HG02884 (cell line): ENCODE measurements around the gene DCAKD.

Experiments used
- ATAC-seq: cut with Tn5 transposase; IDR thresholded peaks from one replicate; pipeline ENCODE4 v1.9.1; 2021; ENCODE audit warnings: mild to moderate bottlenecking, moderate library complexity; ENCODE audit not compliant: unreplicated experiment

Gene DCAKD

GRCh38 chr17:45032174-45032541 lies 19.3 kb downstream of the DCAKD start:
- no peak for ATAC-seq

DNA sequence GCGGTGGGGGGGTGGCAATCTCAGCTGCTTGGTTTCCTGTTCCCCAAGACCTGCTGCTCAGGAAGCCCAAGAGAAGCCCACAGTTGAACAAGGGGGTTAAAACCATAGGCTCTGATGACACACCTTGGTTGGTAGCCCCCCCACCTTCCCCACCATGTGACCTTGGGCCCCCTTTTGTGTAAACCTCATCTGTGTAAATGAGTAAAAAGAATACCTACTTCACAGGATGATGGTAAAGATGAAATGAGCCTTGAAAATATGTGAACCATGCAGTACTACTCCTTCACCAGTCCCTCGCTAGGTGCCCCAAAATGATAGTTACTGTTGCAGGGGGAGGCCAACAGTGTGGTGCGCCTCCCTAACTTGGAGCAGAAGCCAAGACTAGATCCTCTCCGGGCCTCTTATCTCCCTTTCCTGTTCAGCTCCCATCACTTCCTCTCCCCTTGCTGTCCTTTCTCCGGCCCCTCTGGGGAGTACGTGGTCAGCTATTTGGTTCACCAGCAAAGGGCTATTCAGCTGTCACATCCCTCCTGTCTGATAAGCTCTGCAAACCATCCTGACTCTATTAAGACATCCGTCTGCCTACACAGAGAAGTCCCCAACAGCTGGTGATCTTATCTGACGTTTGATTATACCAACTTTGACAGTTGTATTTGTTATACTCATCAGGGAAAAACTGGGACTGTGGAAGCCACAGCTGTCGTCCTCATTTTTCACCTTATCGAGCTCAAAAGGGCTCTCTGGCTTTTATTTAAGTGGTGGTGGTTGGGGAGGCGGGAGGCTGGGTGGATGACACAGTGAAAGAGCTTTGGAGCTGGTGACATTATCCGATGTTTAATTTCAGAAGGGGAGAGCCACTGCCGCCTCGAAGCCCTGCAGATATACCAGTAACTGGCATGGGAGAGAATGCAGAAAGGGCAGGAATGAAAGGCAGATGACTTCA lies 19.9 kb downstream of the DCAKD start:
- ATAC-seq = no peak

GRCh38 chr17:45030733-45031132 lies 20.7 kb downstream of the DCAKD start:
- ATAC-seq = no peak

DNA sequence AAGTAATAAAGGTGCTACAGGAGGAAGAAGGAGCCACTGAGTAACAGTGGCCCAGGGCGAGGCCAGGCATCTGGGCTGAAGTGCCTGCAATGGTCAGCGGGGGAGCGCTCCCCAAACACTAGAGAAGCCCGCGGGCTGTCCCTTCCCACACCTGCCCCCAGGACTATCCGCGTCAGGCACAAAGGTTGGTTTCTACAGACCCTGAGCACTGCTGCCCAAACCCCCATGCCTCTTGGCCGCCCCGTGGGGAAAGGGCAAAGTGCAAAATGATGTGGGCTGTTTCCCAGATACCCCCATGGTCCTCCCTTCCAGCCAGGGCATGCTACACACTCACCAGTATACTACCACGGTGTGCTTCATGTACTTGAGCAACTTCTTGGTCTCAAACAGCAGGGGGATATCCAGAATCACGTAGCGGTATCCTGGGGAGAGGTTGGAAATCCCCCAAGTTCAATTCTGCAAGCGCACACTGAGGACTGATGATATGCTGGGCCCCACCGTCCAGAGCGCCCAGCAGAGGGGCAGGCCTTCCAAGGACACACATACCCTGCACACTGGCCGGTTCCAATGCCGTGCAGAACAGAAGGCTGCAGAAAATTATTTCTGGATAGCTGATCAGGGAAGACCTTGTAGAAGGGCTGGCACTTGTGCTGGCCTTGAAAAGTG lies 21.5 kb downstream of the DCAKD start:
- no peak for ATAC-seq

DNA sequence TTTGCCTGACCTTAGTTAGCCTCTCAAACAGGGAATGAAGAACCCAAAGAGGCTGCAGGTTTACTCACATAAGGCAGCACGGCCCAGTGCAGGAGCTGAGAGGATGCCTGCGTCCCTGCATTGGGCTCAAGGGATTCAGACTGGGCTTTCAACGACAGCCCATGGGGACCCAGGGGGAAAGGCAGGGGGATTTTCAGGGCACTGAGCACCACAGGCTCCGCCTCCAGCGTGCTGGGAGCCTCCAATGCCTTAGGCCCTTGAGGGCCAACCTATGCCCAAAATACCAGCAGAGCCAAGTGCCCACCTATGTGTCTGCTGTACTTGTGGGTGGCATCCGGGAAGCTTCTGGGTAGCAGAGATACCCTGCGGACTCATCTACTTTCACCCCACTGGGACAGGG lies 22.3 kb downstream of the DCAKD start:
- no peak for ATAC-seq

DNA sequence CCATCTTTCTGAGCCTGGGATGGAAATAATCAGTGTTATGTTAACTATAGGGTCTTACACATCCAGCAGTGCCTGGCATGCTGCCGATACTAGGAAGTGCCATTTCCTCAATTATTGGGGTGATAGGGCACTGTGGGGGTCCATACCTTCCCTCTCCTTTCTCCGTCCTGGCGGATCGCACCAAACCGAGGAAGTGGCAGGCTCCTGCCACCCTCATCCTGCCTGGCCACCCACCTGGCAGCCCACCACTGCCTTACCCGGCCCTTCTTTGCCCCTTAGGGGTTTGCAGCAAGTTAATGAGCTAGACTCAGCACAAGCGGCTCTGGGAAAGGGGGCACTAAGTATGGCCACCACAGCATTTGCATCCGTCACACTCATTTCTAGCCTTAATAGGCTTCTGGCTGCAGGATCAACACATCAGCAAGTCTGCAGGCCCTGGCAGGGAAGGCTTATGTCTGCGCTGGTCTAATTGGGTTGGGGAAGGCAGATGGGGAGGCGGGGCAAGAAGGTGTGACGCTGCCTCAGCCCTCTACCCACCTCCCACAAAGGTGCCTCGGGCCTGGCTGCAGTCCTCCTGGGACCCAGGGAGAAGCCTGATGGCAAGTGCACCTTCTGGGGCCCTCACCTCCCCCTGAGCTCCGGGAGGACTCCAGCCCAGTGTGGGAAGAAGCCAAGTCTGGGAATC lies 28.6 kb downstream of the DCAKD start:
- no peak for ATAC-seq

- no peak for ATAC-seq
Observed at GRCh38 chr17:45022288-45022648, 29.2 kb downstream of the DCAKD start.

GRCh38 chr17:45021607-45022287 lies 29.7 kb downstream of the DCAKD start:
- no peak for ATAC-seq

DNA sequence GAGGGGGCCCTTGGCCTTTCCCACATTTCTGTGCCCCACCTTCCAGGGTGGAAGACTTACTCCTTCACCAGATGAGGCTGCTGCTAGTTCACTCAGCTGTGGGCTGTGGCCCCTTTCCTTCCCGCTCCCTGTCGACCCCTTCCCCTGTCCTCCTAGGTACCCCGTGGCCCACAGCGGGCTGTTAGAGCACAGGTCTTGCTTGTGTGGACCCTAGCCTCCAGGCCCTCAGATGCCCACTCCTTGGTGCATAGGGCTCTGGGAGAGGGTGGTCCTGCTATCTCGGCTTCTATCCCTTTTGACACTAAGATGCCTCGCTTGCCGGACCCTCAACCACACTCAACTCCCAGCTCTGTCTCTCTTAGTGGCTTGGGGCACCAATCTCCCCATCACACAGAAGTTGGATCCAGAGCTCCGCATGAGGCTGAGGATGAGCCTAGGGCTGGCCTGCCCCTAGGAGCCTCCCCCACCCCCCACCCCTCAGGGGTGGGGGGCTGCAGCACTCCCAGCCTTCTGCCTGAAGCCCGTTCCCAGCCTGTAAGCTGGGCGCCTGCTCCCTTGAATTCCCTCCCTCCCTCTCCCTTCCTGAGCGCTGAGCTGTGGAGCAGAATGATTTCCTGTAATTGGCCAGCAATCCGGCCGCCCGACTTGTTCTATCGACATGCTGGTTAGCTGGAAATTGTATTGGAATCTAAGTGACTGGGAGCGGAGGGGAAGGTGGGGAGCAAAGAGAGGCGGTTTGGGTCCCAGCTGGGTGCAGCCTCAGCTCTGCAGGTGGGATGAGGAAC lies 30.9 kb downstream of the DCAKD start:
- no peak for ATAC-seq

DNA sequence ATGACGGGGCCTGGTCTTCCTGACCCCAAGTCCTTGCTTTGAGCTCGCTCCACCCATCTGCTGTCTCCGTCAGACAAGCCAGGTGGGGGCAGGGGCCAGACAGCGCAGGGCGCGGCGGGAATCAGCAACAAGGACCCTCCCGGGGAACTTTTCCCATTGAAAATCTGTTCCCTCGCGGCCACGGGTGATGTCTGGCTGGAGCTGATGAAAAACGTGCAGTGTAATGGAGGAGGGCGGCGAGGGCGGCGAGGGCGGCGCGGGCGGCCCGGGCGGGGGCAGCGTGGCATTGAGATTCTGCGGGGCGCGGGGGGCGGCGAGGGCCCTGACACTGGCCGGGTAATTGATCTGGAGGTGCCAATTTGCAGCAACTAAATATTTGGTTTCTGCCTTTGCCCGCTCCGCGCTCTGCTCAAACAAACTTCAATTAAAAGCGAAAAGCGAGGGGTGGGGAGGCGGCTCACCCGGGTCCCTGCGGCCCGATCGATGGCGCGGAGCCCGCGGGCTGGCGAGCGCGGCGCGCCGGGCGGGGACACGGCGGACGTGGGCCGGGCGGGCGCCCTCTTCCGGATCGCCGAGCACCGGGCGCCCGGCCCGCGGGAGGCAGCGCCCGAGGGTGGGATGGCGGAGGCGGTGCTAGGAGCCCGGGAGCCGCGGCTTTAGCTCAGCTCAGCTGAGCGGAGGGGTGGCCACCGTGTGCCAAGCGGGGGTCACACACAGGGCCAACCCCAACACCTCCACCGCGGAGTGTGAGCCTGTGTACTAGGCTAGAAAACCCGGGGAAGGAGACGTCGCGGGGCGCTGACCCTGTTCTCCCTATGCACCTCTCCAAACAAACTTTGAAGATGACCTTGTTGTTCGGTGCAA lies 32.4 kb downstream of the DCAKD start:
- ATAC-seq = no peak

- ATAC-seq = no peak
Observed at GRCh38 chr17:45018514-45018847, 33.0 kb downstream of the DCAKD start.

DNA sequence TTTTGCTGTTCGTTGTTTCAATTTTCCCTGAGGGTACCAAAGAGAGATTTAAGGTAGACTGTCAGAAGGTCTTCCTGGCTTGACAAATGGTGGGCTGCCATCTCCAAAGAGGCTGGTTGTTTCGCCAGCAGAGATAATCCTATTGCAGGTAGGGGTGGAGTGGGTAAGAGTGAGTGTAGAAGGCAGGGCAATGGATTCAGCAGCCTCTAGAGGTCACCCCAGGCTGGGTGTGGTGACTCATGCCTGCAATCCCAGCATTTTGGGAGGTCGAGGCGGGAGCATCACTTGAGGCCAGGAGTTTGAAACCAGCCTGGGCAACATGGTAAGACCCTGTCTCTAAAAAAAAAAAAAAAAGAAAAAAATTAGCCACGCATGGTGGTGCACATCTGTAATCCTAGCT lies 34.6 kb downstream of the DCAKD start:
- ATAC-seq = no peak

- ATAC-seq = no peak
Observed at GRCh38 chr17:45016237-45016636, 35.2 kb downstream of the DCAKD start.

DNA sequence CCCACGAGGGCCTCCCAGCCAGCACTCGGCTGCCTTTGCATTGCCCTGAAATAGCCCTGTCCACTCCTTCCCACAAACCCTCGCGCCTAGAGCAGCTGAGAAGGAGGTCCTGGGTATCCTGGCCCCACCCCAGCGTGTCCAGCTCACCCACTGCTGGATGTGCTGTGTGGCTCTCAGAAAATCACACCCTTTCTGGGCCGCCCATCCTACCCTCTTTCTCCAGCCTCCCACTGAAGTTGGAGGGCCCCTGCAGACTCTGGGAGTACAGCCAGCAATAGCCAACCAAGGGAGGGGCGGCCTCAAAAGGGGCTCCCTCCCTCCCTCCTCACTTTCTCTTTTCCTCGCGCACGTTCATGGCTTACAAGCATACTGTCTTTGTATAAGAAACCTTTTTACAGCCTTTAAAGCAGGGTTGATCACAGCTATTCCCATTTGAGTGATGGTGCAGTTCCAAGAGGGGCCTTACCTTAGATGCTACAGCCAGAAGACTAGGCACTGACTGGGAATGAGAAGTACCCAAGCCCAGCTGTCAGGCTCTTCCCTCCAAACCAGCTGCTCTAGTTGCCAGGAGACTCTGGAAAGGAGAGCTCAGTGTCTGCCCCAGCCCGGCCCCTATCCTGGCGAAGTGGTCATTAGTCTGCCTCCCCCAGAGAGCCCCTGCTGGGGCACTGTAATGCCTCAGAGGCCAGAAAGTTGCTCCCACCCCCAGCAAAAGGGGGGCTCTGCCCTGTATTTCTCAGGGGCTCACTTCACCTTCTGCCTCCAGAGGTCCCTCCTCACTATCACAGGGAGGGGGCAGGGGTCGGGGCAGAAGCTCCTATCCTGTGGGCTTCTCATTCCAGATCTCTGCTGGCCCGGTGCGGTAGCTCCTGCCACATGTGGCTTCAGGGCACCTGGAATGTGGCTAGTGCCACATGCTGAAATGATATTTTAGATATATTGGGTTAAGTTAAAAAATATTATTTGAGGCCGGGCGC lies 38.1 kb downstream of the DCAKD start:
- ATAC-seq = no peak

GRCh38 chr17:45011767-45012166 lies 39.7 kb downstream of the DCAKD start:
- no peak for ATAC-seq

DNA sequence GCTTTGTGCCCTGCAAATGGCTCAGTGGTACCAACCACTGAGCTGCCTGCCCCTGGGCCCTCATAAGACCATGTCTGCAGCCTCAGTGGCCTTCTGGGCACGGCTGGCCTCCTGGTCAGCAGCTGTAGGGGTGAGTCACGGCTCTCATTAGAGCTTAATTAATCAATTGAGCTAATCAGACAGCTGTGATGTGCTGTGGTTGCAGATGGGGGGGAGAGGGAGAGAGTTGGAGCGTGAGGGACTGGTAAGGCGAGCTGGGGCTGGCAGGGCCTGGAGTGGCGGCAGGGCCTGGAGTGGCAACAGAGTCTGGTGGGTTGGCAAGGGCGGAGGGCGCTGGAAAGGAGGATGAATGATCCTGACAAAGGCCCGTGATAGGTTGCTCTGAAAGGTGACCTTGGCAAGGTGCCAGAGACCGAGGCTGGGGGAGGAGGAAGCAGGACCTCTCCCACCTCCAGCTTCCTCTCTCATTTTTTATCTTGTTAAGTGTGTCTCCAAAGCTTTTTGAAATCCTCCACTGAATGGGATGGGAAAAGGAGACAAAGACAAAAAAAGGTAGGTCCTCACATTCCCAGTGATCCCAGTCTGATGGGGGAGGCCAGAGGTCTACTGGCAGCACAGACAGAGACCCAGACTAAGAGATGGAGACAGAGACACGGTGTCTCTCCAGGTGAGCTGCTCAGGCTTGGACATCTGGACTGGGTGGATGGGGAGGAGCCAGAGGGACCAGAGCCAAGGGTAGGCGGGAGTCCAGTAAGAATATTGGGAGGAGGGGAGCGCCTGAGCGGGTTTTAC lies 41.6 kb downstream of the DCAKD start:
- ATAC-seq = no peak

- ATAC-seq = no peak
Observed at GRCh38 chr17:45008216-45008615, 43.2 kb downstream of the DCAKD start.
